EH (cell line): ENCODE results near the gene PRRC2B.
"Not testable (repeated sequence)": the region's sequence is repeated elsewhere in the genome, so short reads cannot be mapped to it uniquely, and the experiment has no call there.

Experiments
- DNase-seq: peaks from one replicate; pipeline ENCODE4 v3.0.0-alpha.2; 2015; ENCODE audit warnings: low read depth

The PRRC2B gene

DNA sequence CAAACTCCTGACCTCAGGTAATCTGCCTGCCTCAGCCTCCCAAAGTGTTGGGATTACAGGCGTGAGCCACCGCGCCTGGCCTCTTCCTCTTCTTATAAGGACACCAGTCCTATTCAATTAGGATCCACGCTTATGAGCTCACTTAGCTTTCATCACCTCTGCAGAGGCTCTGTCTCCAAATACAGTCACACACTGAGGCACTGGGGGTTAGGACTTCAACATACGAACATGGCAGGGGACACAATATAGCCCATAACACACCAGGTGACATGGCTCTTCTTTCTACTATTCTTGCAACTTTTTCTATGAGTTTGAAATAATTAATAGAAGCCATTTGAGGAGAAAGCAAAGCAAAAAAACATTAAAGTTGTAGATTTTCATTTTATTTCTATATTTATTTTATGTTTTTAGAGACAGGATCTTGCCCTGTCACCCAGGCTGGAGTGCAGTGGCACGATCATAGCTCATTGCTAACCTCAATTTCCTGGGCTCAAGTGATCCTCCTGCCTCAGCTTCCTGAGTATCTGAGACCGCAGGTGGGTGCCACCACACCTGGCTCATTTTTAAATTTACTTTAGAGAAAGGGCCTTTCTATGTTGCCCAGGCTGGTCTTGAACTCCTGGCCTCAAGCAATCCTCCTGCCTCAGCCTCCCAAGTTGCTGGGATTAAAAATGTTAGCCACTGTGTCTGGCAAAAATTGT is 145.5 kb downstream of the PRRC2B start:
- no peak for DNase-seq

DNA sequence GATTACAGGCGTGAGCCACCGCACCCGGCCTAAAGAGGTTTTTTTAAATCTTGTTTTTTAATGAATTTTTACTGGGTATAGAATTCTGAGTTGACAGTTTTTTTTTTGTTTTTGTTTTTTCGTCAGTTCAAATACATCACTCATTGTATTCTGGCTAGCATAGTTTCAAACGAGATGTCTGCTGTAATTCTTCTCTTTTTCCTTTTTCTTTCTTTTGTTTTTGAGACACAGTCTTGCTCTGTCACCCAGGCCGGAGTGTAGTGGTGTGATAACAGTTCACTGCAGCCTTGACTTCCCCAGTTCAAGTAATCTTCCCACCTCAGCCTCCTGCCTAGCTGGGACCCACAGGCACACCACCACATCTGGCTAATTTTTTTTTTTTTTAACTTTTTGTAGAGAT is 149.3 kb downstream of the PRRC2B start:
- no peak for DNase-seq

DNA sequence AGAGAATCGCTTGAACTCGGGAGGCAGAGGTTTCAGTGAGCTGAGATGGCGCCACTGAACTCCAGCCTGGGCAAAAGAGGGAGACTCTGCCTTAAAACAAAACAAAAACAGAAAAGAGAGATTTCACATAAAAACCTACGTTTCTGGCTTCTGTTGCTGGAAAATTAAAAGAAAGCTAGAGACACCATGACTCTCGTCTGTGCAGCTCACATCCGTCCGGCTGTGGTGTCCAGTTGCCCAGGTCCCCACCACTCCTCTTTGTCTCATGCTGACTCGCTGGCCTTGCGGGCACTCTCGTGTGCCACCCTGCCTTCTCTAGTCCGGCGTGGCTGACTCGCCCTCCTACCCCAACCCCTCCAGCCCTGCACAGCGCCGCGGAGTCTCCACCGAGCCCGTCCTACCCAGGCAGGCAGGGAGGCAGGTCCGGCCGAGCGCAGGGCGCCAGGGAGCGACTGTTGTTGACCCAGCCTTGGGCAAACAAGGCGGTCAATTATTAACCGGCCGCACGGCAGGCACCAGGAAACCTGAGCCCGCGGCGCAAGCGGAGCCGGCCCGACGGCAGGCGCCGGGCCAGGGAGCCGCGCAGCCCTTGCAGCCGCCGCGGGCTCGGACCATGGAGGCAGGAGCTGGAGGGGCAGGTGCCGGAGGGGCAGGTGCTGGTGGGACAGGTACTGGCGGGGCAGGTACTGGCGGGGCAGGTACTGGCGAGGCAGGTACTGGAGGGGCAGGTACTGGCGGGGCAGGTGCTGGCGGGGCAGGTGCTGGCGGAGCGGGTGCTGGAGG is 151.3 kb downstream of the PRRC2B start, which contains the start of gene PRRT1B:
Gene PRRT1B, plus strand, starts transcription at position 521 of the 783 bp plus-strand sequence. Its CDS starts 93 bp downstream, at position 614.
- no peak for DNase-seq

DNA sequence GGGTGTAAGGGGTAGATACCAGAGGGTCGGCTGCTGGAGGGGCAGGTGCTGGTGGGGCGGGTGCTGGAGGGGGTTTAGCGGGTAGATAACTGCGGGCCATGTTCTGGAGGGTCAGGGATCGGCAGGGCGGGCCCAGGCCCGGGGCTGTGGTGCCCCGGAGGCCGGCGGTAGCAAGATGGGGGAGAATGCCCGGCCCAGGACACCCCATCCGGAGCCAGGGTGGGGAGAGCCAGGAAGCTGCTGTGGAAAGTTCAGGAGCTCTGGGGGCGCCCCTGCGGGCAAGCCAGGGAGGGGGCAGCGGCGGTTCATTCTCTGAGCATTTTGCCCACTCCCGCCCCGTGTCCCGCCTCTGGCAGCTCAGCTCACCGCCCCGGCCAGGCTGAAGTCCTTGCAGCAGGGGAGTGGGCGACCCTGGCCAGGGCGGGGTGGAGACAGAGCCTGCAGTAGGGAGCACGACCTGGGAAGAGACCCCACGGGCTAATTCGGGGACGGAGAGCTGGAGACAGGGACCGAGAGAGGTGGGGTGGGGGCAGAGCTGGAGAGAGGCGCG is 152.0 kb downstream of the PRRC2B start:
- no peak for DNase-seq

DNA sequence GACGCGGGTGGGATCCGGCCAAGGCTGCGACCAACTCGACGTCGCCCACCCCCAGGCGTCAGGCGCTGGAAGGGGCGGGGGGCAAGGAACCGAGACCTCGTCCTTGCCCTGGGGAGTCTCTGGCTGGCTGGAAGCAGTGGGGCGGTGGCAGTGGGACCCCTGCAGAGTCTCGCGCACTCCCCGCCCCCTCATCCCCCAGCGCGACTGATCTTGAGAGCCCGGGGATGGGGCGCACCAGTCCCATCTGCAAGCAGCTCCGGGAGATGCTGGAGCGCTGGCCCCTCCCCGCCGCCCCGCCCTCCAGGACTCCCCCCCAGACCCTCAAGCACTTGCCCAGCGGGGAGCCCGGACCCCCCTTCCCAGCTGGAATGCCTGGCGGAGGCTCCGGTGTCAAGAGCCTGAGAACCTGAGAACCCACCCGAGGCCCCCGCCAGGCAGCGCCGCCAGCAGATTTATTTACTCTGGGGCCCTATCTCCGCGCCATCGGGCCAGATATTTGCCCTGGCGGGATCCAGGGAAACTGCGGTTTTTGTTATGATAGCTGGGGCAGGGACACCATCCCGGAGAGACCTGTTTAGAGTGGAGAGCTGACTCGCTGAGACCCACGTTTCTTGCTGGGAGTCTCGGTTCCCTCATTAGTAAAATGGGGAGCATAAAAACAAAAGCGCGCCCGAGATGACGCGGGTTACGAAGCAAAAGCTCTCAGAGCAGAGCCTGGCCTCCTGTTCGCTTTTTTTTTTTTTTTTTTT is 152.6 kb downstream of the PRRC2B start:
- DNase-seq, result peak; percentile 45

DNA sequence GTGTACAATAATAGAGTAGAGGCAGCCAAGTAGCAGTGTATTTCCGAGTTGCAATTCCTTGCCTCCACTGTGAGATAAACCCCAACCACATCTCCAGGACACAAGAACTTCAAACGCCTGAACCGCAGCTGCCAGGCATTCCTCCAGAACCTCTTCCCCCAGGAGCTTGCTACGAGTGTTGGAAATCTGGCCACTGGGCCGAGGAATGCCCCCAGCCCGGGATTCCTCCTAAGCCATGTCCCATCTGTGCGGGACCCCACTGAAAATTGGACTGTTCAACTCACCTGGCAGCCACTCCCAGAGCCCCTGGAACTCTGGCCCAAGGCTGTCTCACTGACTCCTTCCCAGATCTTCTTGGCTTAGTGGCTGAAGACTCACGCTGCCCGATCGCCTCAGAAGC is 155.3 kb downstream of the PRRC2B start:
- not testable (repeated sequence) for DNase-seq
